T-helper 1 cell treated with Interleukin-12 subunit alpha and Interleukin-12 subunit beta and Interleukin-4 antibody, amounts not matched to agents 30 ng/mL and 1 ng/mL, for 36 hours (primary cell): ENCODE measurements around the gene KMT2E. TPM values are rescaled to one million over a fixed set of nuclear protein-coding genes. Genes with fewer than 3 reads are reported as not detected.
"Not testable (repeated sequence)": the region's sequence is repeated elsewhere in the genome, so short reads cannot be mapped to it uniquely, and the experiment has no call there.

Experiments used
- intact Hi-C: fragments of 100-400 bp; cut with micrococcal nuclease; formaldehyde crosslinking; loops from one replicate; pipeline ENCODE4 v1.15.1; 2024
- total RNA-seq: library from RNA; stranded (reverse); gene quantifications from 2 replicates; pipeline ENCODE4 v1.2.3, GENCODE V29; 2022

KMT2E gene
- total RNA-seq, 1 donor from 2014 or later: 125 TPM

GRCh38 chr7:104981672-104982037 is 32.4 kb upstream of the KMT2E start:
- intact Hi-C loops: loop anchor here (1.0 to 5.0 kb wide), 11 partner anchors 24 to 774 kb away; partner anchors contain the start of genes ORC5 and SRPK2

DNA sequence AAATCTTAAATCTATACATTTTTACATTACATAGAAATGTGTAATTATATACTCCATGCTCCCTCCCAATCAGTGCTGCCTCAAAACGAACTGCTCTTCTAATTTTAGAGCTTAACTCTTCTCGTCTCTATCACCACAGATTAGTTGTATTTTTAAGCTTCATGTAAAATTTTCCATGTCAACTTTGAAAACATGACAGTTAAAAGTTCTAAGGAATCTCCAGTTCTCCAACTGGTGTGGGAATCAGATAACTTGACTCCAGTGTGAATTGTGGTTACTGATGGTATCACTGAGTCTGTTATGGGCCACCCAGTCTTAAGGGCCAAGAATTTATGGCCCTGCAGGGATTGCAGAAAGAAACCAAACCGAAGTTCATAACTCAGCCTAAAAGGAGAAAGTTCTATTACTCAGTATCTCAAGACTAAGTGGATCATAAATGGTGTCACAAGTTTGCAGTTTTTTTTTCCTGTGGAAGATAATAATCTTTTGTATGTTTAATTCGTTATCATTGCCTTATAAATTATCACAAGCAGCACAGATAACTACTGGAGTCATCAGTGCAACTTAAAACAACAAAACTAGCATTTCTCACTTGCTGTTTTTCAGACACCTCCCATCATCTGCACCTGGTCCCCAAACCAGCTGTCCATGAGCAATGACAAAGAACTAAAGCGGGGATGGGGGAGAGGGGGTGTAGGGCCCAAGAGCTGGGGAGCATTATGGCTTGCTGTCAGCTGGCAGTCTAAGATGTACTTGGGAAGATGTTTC is 31.5 kb upstream of the KMT2E start:
- intact Hi-C loops: loop anchor here (1.0 to 5.0 kb wide), 5 partner anchors 30 to 775 kb away; partner anchors contain the start of gene ORC5

GRCh38 chr7:104983076-104983577 is 30.9 kb upstream of the KMT2E start:
- intact Hi-C loops: loop anchor here (1.0 to 5.0 kb wide), 5 partner anchors 29 to 776 kb away; partner anchors contain the start of gene ORC5

GRCh38 chr7:104983578-104984539 is 30.1 kb upstream of the KMT2E start:
- intact Hi-C loops: loop anchor here (1.0 to 5.0 kb wide), 7 partner anchors 28 to 777 kb away; partner anchors contain the start of genes ORC5, PUS7 and RINT1

DNA sequence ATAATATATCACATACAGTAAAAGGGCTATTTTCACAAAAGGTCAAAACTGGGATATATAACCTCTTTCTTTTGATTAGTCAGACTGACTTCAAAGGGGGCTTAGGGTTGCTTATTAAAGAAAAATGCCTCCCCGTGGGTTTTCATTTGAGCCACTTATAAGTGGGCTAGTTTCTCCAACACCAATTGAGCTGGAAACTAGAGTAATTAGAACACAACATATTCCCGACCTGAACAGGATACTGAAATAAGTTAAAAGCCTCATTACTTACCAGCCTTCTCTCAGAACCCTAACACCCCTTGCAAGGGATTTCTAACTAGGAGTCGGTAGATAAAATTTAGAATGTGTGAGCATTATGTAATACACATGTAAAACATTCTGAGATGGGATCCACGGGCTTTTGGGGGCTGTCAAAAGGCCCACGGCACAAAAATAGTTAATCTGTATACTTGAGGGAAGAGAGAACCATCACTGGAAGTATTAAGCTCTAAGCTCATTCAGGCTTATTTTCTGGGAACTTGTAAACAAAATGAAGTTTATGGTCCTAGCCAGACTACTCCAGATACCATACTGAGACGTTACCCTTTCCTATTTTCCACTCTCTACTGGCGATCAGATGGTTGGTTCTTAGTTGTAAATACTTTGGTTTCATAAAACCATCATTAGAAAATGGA is 29.3 kb upstream of the KMT2E start:
- intact Hi-C loops: loop anchor here (2.0 to 5.0 kb wide), 5 partner anchors 78 to 777 kb away; partner anchors contain the start of genes ORC5, PUS7 and RINT1

- intact Hi-C loops: loop anchor here (2.0 kb wide), 2 partner anchors 538 to 548 kb away; partner anchors contain the start of genes PUS7 and RINT1
These were observed 28.8 kb upstream of the KMT2E start for GRCh38 chr7:104985259-104985617.

DNA sequence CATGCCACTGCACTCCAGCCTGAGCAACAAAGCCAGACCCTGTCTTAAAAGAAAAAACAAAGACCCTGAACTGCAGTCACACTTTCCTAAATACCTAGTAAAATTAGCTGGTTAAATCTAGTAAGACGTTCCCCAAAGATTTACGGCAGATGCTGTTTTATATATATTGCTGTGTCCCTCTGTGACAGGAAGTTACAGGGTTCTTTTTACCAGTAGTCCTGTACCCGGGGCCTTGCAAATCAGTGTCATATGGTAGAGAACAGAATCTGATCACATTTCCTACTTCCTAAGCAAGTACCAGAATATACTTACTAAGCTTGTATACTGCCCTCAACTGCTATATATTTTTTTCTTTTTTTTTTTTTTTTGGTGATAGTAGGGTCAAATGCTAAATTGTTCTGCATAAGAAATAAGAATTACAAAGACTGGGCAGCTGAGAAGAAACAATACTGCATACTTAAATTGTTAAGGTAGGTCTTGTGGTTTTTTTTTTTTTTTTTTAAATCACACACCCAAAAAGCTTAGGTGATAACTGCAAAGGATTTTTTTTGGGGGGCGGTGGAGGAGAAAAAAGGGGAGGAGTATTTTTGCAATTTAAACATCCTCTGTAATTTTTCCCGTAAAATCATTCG is 27.3 kb upstream of the KMT2E start:
- intact Hi-C loops: no loop called here

DNA sequence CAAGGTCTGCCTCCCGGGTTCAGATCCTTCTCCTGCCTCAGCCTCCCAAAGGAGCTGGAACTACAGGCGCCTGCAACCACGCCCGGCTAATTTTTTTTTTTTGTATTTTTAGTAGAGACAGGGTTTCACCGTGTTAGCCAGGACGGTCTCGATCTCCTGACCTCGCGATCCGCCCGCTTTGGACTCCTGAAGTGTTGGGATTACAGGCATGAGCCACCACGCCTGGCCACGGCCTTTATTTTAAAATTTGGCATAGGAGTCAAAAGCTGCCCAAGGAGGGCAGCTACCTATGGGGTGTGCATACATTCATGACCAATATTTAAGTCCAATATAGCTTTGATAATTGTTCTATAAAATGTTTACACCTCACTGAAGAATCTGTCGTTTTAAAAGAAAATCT is 26.6 kb upstream of the KMT2E start:
- intact Hi-C loops: not testable (repeated sequence)

GRCh38 chr7:104990983-104991382 is 23.0 kb upstream of the KMT2E start:
- intact Hi-C loops: no loop called here

- intact Hi-C loops: no loop called here
These were observed 21.7 kb upstream of the KMT2E start for GRCh38 chr7:104992306-104992705.

- intact Hi-C loops: no loop called here
These were observed 20.7 kb upstream of the KMT2E start for GRCh38 chr7:104993217-104993862.

DNA sequence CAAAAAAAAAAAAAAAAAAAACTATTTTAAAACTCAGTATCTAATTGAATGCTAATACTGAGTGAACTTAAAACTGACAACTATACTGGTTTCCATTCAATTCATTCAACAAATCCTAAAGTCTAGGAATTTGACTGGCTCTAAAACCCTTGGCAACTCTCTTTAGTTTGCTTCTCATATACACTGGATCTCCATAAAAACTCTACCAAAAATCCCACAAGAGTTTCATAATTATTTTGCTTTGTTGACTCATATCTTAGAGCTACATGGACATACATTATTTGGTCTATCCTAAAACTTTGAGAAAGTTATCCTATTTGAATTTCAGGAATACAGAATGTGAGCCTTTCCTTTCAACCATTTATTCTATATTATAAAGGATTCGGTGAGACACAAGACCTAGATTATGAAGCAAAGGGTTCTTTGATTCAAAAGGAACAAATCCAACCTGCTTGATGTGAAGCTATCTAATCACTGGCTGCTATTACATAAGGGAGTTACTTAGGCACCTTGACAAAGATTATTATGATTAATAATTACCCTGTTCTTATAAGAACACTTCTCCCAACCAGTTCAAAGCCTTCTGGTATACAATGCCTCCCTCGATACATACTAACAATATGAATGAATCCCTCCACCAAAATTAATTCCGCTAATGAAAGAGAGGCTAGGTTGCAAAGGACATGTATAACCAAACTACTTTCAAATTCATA is 15.8 kb upstream of the KMT2E start:
- intact Hi-C loops: no loop called here

DNA sequence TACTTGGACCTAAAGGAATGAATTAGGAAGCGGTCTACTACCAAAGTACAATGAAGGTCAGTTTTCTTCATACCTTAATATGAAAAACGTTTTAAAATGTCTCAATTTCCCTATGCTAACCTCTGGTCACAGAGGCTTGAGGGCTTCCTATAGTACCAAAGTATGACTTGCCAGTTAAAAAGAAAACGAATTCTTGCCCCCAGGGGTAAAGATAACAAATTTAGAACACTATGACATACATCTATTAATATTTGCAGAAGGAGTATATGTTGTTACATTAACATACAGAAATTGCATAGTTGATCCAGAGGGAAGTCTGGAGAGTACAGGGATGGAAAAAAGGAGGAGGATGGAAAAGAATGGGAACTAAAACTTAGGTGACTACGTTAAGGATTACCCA is 13.8 kb upstream of the KMT2E start:
- intact Hi-C loops: no loop called here

DNA sequence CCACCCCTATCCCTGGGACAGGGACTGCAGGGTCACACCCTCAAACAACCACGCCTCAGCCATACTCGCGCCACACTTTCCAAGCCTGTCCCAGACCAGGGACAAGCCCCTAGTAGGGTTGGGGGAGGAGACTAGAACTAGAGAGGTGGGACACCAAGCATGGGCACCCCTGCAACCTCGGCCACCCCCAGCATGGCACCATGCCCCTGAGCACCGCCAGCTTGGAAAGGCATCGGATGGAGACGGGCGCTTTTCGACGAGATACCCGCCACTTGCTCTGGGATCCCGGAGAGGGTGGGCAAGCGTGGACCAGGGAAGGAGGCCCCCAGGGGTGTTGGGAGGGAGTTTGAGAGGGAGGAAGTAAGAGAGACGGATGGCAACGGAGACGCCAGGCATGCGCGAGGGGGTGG is 13.1 kb upstream of the KMT2E start:
- intact Hi-C loops: no loop called here

- intact Hi-C loops: no loop called here
These were observed 12.3 kb upstream of the KMT2E start for GRCh38 chr7:105001652-105002184.

DNA sequence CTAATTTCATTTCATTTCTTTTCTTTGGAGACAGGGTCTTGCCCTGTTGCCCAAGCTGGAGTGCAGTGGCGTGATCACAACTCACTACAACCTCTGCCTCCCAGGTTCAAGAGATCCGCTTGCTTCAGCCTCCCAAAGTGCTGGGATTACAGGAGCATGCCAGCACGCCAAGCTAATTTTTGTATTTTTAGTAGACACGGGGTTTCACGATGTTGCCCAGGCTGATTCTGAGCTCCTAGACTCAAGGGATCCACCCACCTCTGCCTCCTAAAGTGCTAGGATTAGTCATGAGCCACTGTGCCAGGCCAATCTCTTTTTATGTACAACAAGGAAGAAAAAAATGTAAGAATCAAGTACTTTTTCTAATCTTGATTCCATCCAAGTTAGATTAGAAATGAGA is 10.7 kb upstream of the KMT2E start:
- intact Hi-C loops: loop anchor here (1.0 kb wide), 1 partner anchor 8 kb away; no protein-coding TSS in a partner anchor

DNA sequence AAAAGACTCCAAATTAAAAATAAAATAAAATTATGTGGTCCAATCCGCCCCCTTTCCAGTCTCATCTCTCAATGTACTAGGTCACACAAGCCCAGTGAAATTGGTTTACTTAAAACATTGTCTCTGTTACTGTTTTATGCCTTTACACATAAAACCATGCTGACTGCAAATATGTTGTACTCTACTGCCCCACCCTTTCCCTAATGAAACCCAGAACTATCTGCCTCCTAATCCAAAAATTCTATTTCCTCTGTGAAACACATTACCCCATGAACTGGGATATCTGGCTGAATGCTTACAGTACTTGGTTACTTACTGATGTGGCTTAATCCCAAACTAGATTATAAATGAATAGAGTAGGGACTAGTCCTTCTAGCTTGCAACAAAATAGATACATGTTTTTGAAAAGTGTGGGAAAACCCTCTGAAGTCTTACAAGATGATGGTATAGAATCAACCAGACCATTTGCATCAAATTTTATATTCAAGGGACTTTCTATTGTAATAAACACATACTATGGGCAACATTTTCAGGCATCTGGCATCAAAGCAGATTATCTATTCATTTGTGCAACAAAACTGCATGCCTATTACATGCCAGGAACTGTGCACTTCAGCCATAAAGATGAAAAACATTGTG is 10.0 kb upstream of the KMT2E start:
- intact Hi-C loops: loop anchor here (1.0 kb wide), 1 partner anchor 7 kb away; no protein-coding TSS in a partner anchor

DNA sequence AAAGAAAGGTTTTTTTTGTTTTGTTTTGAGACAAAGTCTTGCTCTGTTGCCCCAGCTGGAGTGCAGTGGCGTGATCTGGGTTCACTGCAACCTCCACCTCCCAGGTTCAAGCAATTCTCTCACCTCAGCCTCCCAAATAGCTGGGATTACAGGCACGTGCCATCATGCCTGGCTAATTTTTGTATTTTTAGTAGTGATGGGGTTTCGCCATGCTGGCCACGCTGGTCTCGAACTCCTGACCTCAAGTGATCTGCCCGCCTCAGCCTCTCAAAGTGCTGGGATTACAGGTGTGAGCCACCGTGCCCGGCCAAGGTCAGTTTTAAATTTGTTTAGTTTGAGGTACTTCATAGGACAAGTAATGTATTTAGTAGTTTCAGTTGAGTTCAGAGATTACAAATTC is 9.0 kb upstream of the KMT2E start:
- intact Hi-C loops: not testable (repeated sequence)

- intact Hi-C loops: not testable (repeated sequence)
These were observed 8.5 kb upstream of the KMT2E start for GRCh38 chr7:105005486-105005885.
